NCI-H2081 treated with DMSO at 0.1 percent for 48 hours (cell line): ENCODE measurements around the gene PDYN.

Experiments
- DNase-seq: peaks from one replicate; lab custom pipeline; 2025; lab: John Stamatoyannopoulos, UW

PDYN gene

DNA sequence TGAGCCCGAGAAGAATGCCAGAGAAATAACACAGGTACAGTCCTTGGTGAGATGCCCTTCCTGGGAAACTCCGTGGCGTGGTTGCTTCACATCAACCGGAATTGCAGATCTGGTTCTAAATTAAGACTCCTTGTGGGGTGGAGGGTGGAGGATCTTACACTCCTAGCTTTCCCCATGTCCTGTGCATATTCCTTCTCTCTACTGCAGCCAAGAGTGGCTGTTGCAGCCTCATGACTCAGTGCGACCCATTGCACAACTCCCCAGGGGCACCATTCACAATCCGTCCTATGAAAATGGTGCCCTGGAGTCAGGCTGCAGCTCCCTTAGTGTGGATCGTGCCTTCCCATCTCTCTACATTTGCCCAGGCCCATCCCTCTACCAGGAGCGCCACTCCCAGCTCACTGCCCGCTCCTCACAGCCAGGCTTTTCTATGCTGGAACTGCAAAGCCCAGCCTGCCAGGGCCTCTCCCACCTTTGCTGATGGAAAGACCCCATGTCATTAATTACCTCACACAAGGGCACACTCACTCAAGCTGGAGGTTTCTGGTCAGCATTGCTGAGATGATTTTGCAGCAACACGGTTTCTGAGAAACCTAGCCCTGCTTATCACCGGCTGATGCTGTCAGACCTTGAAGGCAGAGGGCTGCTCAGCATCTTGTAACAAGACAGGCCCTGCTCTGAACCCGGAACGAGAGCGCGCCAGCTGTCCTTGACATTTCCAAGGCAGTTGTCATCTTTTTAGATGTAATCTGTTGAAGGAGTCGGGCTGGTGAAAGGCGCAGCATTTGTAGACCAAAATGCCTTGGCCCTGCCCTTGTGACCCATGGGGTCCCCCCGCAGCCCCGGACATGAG, 58.9 kb downstream of the PDYN start:
- no peak for DNase-seq

DNA sequence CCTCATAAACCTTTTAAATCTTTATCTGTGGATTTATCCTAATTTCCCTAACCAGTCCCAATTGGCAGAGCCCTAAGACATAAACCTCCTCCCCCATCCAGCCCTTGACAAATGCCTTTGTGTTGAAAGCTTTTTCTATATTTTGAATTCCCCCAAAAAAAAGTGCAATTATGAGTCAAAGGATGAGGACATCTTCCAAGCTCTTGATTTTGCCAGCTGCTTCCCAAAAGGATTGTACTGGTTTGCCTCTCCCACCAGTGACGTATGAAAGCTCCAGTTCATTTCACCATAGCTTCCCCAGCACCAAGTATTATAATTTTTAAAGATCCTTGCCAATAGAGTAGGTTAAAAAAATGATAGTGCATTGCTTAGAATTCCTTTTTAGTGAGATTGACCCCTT, 59.7 kb downstream of the PDYN start:
- DNase-seq = no peak

DNA sequence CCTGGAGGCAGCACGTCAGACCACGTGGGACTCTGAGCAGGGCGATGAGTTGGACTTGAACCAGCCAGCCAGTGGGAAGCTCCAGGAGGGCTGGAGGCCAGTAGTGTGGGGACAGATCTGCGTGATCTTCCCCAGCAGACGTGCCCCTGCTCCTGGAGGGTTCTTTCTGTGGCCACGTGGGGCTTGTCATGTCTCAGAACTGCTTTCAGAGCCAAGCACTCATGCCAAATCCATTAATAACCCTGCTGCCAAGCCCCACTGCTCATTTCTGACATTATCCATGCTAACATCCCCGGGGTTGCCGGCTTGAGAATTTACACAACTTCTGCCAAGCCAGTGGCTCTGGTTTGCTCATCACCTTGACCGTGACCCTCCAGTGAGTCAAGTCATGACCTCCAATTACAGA, 60.4 kb downstream of the PDYN start:
- no peak for DNase-seq

DNA sequence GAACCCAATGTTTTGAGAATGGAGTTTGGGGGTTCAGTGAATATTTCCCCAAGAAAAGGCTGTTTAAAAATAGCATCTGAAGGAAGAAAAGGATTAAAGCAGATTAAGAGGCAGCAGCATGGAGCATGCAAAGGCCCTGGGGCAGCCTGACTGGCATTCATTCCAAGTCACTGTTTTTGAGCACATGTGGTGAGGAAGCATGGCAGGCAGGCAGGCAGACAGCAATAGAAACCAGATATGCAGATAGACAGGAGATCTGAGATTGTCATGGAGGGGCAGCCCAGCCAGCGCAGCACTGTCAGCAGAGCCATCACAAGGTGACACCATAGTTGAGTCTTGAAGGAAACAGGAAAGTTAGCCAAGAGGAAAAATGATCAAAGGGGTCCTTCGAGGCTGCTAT, 60.9 kb downstream of the PDYN start:
- no peak for DNase-seq

DNA sequence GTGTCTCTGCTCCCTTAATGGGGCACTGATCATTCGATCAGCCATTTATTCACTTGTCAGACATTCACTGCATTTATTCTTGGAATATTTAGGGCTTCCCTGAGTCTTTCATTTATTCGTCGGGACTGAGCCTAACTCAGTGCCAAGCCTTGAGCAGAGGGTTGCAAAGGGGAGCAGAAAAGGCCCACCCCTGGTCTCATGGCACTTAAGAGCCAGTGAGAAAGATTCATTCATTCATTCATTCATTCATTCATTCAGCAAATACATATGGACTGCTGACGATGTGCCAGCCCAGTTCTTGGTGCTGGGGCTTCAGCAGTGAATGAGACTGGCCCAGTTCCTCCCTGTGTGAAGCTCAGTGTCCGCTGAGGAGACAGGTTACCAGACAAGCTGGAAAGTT, 62.0 kb downstream of the PDYN start:
- no peak for DNase-seq

DNA sequence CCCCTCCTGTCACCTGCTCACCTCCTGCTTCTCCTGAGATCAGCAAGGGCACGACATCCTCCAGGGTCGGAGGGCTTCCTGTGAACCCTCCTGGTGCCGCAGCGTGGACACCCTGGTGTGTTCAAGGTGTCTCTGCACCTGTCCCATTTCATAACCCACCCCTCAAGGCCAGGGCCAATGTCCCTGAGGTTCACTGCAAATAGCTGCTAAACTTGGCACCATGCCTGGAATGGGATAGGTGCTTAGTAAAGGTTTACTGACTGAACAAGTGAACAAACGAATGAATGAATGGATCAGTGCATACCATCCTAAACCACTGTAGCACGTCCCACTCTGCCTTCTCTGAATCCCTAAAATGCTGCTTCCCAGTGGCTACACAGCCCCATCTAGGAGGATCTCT, 63.7 kb downstream of the PDYN start:
- DNase-seq = no peak

DNA sequence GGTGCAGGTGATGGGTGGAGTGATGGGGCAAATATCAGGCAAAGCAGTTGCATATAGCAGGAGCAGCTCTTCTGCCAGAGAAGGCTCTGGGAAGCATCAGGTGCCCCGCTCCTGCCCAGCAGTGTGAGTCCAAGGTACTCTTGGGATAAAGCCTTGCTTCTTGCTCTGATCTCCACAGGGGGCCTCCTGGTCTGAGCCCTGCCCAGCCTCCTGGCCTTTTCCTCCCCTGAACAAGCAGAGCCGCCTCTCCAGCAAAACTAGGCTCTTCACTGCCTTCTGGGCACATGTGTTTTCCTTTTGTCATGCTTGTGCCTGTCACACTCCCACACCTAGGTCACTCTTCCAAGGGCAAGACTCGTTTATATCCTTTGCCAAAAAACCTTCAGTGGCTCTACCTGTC, 64.4 kb downstream of the PDYN start:
- no peak for DNase-seq

DNA sequence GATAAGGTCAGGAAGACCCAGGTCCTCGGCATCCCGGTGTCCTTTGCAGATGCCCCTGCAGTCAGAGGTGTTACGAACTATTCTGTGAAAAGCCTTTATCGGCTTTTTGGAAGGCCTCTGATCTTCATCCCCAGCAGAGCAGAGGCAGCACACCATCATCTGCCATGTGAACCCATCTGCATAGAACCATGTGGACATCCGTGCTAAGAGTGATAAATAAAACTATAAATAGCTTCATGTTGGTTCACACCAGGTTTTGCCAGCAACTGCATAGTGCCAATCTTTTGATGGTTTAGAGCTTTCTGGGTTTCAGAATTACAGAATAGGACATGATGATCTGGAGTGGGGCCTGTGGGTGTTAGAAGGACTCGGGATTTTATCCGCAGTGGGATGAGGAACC, 65.1 kb downstream of the PDYN start:
- no peak for DNase-seq
